Activated B cell treated with CpG ODN at 0.5 μM for 24 hours (primary cell): ENCODE data around the gene ELL3. TPM values are rescaled to one million over a fixed set of nuclear protein-coding genes. Genes with fewer than 3 reads are reported as not detected.
A peak's percentile ranks its signal among the peaks of the same experiment; 100 is the strongest.

Experiments used
- ATAC-seq: fragments of 200-7000 bp; cut with Tn5 transposase; one replicate; pipeline ENCODE4 v1.10.0; 2021; ENCODE audit warnings: low read depth, mild to moderate bottlenecking, moderate library complexity
- CTCF ChIA-PET: fragments of 350-600 bp; sonication (Branson Sonifier 250); formaldehyde crosslinking; loops from one replicate; lab custom pipeline; 2021; ENCODE audit warnings: antibody characterized with exemption; lab: Charles Lee
- POLR2A ChIA-PET: fragments of 350-600 bp; sonication (Branson Sonifier 250); formaldehyde crosslinking; loops from one replicate; lab custom pipeline; 2021; ENCODE audit warnings: antibody characterized with exemption; lab: Charles Lee
- DNase-seq: peaks from one replicate; pipeline ENCODE4 v3.0.0; 2022
- H3K27ac Mint-ChIP-seq: one replicate; pipeline ENCODE4 v1.8.0; 2020; ENCODE audit warnings: mixed read lengths
- H3K27me3 Mint-ChIP-seq: one replicate; pipeline ENCODE4 v1.8.0; 2021; ENCODE audit warnings: mixed read lengths
- H3K36me3 Mint-ChIP-seq: one replicate; pipeline ENCODE4 v1.8.0; 2021; ENCODE audit warnings: low read depth, mixed read lengths
- H3K4me1 Mint-ChIP-seq: one replicate; pipeline ENCODE4 v1.8.0; 2021; ENCODE audit warnings: mixed read lengths
- H3K4me3 Mint-ChIP-seq: one replicate; pipeline ENCODE4 v1.8.0; 2020; ENCODE audit warnings: mild to moderate bottlenecking, mixed read lengths
- H3K9me3 Mint-ChIP-seq: one replicate; pipeline ENCODE4 v1.8.0; 2020; ENCODE audit warnings: mixed read lengths
- intact Hi-C: fragments of 100-400 bp; cut with micrococcal nuclease; formaldehyde crosslinking; loops from one replicate; pipeline ENCODE4 v1.15.1; 2024
- total RNA-seq: library from RNA; stranded (reverse); gene quantifications from 2 replicates; pipeline ENCODE4 v1.2.3, GENCODE V29; 2022
- TF ChIP-seq, protein P1 (sequence below): fragments of 200-600 bp; IDR thresholded peaks from one replicate; pipeline ENCODE4 v1.8.0; 2022; ENCODE audit warnings: antibody characterized with exemption, mild to moderate bottlenecking

Gene ELL3
- total RNA-seq, 1 donor from 2014 or later = 108 TPM

GRCh38 chr15:43795997-43796396 is 19.2 kb upstream of the ELL3 start:
- no peak overlapping the region for H3K4me3 Mint-ChIP-seq
- CTCF ChIA-PET = interaction anchor here (0.7 to 1.5 kb wide), 2 partner anchors 14 to 19 kb away, joined by 3 to 5 read pairs; partner anchors contain the start of gene ELL3
- POLR2A ChIA-PET = interaction anchor here (0.7 to 18.0 kb wide), 3 partner anchors 13 to 638 kb away, joined by 5 to 509 read pairs (median 55); partner anchors contain the start of gene ELL3
- H3K9me3 Mint-ChIP-seq = peaks cover 2% of the 10 kb centered on the region
- no peaks in the 10 kb centered on the region for H3K27me3 Mint-ChIP-seq
- peaks cover 80% of the 10 kb centered on the region for H3K36me3 Mint-ChIP-seq
- DNase-seq (no peak), ATAC-seq (no peak)
- H3K4me1 Mint-ChIP-seq = peaks cover 84% of the 10 kb centered on the region
- intact Hi-C loops = no loop called here
- no peak overlapping the region for H3K27ac Mint-ChIP-seq
- TF ChIP-seq, protein P1, sequence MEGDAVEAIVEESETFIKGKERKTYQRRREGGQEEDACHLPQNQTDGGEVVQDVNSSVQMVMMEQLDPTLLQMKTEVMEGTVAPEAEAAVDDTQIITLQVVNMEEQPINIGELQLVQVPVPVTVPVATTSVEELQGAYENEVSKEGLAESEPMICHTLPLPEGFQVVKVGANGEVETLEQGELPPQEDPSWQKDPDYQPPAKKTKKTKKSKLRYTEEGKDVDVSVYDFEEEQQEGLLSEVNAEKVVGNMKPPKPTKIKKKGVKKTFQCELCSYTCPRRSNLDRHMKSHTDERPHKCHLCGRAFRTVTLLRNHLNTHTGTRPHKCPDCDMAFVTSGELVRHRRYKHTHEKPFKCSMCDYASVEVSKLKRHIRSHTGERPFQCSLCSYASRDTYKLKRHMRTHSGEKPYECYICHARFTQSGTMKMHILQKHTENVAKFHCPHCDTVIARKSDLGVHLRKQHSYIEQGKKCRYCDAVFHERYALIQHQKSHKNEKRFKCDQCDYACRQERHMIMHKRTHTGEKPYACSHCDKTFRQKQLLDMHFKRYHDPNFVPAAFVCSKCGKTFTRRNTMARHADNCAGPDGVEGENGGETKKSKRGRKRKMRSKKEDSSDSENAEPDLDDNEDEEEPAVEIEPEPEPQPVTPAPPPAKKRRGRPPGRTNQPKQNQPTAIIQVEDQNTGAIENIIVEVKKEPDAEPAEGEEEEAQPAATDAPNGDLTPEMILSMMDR = no peak

- Mint-ChIP-seq H3K27me3 (no peaks in the 10 kb centered on the region), H3K27ac (peak overlapping the region; percentile 41), H3K36me3 (peaks cover 73% of the 10 kb centered on the region), H3K4me3 (no peak overlapping the region), H3K9me3 (peaks cover under 1% of the 10 kb centered on the region), H3K4me1 (peaks cover 79% of the 10 kb centered on the region)
- no peak for ATAC-seq
- intact Hi-C loops = no loop called here
- ChIA-PET CTCF (interaction anchor here (1.2 to 1.5 kb wide), 2 partner anchors 18 to 25 kb away, joined by 3 to 5 read pairs; partner anchors contain the start of gene ELL3), POLR2A (interaction anchor here (0.8 to 18.0 kb wide), 3 partner anchors 9 to 21 kb away, joined by 3 to 509 read pairs (median 55); partner anchors contain the start of gene ELL3)
- TF ChIP-seq, protein P1 = no peak
- DNase-seq = no peak
These were observed 18.4 kb upstream of the ELL3 start for GRCh38 chr15:43795197-43795596.

GRCh38 chr15:43794269-43795037 is 17.7 kb upstream of the ELL3 start:
- Mint-ChIP-seq H3K4me1 (peaks cover 79% of the 10 kb centered on the region), H3K27ac (no peak overlapping the region), H3K4me3 (peak overlapping the region; percentile 98), H3K36me3 (peaks cover 67% of the 10 kb centered on the region), H3K27me3 (no peaks in the 10 kb centered on the region), H3K9me3 (no peaks in the 10 kb centered on the region)
- intact Hi-C loops = loop anchor here (5.0 kb wide), 1 partner anchor 47 kb away; the partner anchor contains the start of gene PDIA3
- TF ChIP-seq, protein P1 = no peak
- DNase-seq (no peak), ATAC-seq (no peak)
- ChIA-PET POLR2A (interaction anchor here (2.1 to 18.0 kb wide), 3 partner anchors 15 to 30 kb away, joined by 14 to 509 read pairs (median 55); partner anchors contain the start of genes ELL3 and MFAP1), CTCF (interaction anchor here (1.2 to 1.5 kb wide), 2 partner anchors 17 to 24 kb away, joined by 3 to 5 read pairs; partner anchors contain the start of gene ELL3)

- CTCF ChIA-PET = interaction anchor here (1.0 kb wide), 1 partner anchor 13 kb away, joined by 3 read pairs; no protein-coding TSS in a partner anchor
These were observed 16.9 kb upstream of the ELL3 start for GRCh38 chr15:43793647-43794046.

More at GRCh38 chr15:43793647-43794046, 16.9 kb upstream of the ELL3 start:
- intact Hi-C loops = loop anchor here (5.0 kb wide), 1 partner anchor 46 kb away; the partner anchor contains the start of gene PDIA3
- H3K27ac Mint-ChIP-seq = peak overlapping the region; percentile 97
- DNase-seq (no peak), ATAC-seq (no peak)
- POLR2A ChIA-PET = interaction anchor here (0.8 to 18.0 kb wide), 6 partner anchors 16 to 47 kb away, joined by 3 to 509 read pairs (median 15); partner anchors contain the start of genes ELL3, MFAP1 and PDIA3
- peaks cover 79% of the 10 kb centered on the region for H3K4me1 Mint-ChIP-seq
- no peaks in the 10 kb centered on the region for H3K9me3 Mint-ChIP-seq
- peaks cover 59% of the 10 kb centered on the region for H3K36me3 Mint-ChIP-seq
- H3K4me3 Mint-ChIP-seq = peak overlapping the region; percentile 98
- TF ChIP-seq, protein P1 = no peak
- H3K27me3 Mint-ChIP-seq = no peaks in the 10 kb centered on the region
